C4-2B (cell line): Measurements from ENCODE around the gene DNAJC17.

Experiments used
- CTCF ChIP-seq: fragments of 450-650 bp; conservative IDR thresholded peaks from 2 replicates; pipeline ENCODE4 v1.5.1; 2017; ENCODE audit warnings: mild to moderate bottlenecking
- ZFX ChIP-seq: fragments of 450-650 bp; IDR thresholded peaks from 2 replicates; pipeline ENCODE4 v1.6.1; 2017

DNA sequence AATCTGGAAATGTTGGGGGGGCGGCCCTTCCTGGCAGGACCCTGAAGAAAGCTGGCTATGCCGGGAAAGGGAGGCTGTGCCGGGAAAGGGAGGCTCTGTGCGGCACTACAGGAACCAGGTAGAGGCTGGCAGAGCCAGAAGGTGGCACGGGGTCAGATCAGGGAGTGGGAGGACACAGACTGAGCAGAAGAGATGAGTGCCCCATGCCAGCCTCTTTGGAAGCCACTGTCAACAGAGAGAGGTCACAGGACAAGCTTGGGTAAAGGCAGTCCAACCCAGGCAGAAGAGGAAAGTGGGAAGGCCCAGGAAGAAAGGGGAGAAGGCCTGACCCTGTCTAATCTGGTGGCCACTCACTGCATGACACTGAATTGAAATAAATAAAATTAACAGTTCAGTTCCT, 36.0 kb downstream of the DNAJC17 start:
- TF ChIP-seq CTCF (no peak), ZFX (no peak)
